GM18868 (cell line): ENCODE data around the gene EID3.

ENCODE experiments used
- ATAC-seq: cut with Tn5 transposase; IDR thresholded peaks from one replicate; pipeline ENCODE4 v1.9.1; 2021; ENCODE audit warnings: mild to moderate bottlenecking, moderate library complexity; ENCODE audit not compliant: unreplicated experiment

The EID3 gene

DNA sequence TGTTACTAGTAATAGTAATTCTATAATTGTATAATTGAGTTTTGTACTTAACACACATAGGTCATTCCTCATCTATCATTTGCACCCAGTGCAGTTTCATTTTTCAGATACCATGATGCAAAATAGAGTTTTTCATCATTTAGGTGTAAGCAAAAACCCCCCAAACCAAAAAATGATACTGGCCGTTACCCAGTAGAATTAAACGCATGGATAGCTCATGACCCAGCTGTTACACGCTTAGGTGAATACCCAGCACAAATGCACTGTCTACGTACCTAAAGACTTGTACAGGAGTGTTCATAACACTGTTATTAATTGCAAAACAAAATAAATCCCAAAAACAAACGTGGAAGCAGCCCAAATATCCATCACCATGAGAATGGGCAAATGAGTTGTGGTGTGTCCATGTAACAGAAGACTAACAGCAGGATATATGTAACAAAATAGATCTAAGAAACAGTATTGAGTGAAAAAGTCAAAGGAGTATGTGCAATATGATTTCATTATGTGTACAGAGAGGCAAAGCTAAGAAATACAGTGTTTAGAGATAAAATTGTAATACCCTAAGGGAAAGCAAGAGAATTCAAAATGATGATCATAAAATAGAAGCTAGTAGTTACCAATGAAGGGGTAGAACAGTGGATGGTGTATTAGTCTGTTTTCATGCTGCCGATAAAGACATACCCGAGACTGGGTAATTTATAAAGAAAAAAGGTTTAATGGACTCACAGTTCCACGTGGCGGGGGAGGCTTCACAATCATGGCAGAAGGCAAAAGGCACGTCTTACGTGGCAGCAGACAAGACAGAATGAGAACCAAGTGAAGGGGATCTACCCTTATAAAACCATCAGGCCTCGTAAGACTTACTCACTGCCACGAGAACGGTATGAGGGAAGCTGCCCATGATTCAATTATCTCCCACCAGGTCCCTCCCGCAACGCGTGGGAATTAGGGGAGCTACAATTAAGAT is 49.8 kb downstream of the EID3 start:
- ATAC-seq, result peak; percentile 85

DNA sequence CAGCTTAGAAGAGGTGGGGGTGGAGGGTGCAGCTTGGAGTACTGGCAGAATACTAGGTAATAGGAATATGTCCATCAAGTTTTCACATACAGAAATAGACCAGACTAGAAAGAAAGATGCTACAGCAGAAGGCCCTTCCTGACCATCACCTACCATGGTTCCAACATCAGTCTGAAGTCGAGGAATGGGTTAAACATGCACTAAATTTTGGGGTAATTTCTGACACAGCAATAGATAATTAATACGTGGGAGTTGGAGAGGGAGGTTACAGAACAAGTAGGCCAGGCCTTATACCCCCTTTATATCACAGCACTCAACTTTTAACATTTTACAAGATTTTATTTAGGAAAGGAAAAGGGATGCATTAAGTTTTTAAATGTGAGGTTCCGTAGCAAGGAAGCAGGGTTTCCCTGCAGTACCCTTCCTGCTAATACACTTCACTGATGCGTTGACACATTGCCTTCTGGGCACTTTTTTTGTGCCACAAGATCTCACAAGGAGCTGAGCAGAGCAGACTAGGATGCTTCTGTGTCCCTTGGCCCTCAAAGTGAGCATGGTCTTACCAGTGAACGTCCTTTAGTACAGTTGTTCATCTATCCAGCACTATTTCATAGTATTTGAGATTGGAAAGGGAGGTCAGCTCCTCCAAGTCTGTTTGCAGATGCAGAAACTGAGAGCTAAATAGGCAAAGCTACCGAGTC is 50.8 kb downstream of the EID3 start:
- ATAC-seq, result no peak
